ENCODE results near the gene TPD52L1. TPM values are rescaled to one million over a fixed set of nuclear protein-coding genes. Genes with fewer than 3 reads are reported as not detected.
"Not testable (repeated sequence)": the region's sequence is repeated elsewhere in the genome, so short reads cannot be mapped to it uniquely, and the experiment has no call there.

The TPD52L1 gene
- total and polyA plus RNA-seq, 2 donors: 23.6 to 160 TPM

- WGBS: 3% methylated on average over 50 of the region's 50 CpGs
- peak overlapping the region; percentile 55 for H3K4me3 ChIP-seq (ENCODE audit: low read depth, low read length)
- H3K27ac ChIP-seq (ENCODE audit: low read depth): no peak overlapping the region
- DNase-seq (ENCODE audit: extremely low spot score): no peak
- H3K4me1 ChIP-seq (ENCODE audit: insufficient read depth): no peaks in the 10 kb centered on the region
- H3K36me3 ChIP-seq (ENCODE audit: insufficient read depth): no peaks in the 10 kb centered on the region
These were observed 666 bp downstream of the TPD52L1 start for GRCh38 chr6:125154118-125154760.

DNA sequence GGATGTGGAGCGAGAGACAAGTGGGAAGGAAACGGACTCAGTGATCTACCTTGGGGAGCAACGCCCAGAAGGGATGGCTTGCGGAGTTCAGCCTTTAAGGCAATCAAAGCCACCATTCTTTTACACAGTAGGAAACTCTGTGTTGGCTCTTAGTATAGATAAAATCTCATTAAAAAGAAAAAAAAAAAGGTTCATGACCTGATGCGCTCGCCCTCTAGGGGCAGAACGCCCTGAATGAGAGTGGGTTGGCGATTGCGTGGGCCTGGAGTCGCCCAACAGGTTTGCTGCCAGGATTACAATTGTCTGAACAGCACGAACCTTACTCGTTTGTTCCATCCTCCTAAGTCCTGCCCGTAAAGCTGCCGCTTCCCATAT is 1.2 kb downstream of the TPD52L1 start:
- Histone ChIP-seq H3K36me3 (ENCODE audit: insufficient read depth) (no peaks in the 10 kb centered on the region), H3K4me3 (ENCODE audit: low read depth, low read length) (peak overlapping the region; percentile 55), H3K4me1 (ENCODE audit: insufficient read depth) (no peaks in the 10 kb centered on the region), H3K27ac (ENCODE audit: low read depth) (no peak overlapping the region)
- WGBS: 54% methylated on average over 14 of the region's 14 CpGs
- DNase-seq (ENCODE audit: extremely low spot score): no peak

- no peak overlapping the region for H3K4me3 ChIP-seq (ENCODE audit: low read depth, low read length)
- H3K4me1 ChIP-seq (ENCODE audit: insufficient read depth): no peaks in the 10 kb centered on the region
- H3K36me3 ChIP-seq (ENCODE audit: insufficient read depth): no peaks in the 10 kb centered on the region
- no peak for DNase-seq (ENCODE audit: extremely low spot score)
- 57% methylated on average over 2 of the region's 2 CpGs for WGBS
- H3K27ac ChIP-seq (ENCODE audit: low read depth): no peak overlapping the region
These were observed 1.8 kb downstream of the TPD52L1 start for GRCh38 chr6:125155344-125155743.

GRCh38 chr6:125156496-125156895 is 2.9 kb downstream of the TPD52L1 start:
- no peak for DNase-seq (ENCODE audit: extremely low spot score)
- H3K4me1 ChIP-seq (ENCODE audit: insufficient read depth): no peaks in the 10 kb centered on the region
- H3K27ac ChIP-seq (ENCODE audit: low read depth): no peak overlapping the region
- no peaks in the 10 kb centered on the region for H3K36me3 ChIP-seq (ENCODE audit: insufficient read depth)
- H3K4me3 ChIP-seq (ENCODE audit: low read depth, low read length): no peak overlapping the region
- 87% methylated on average over 4 of the region's 4 CpGs for WGBS

GRCh38 chr6:125157280-125157679 is 3.7 kb downstream of the TPD52L1 start:
- no peak overlapping the region for H3K27ac ChIP-seq (ENCODE audit: low read depth)

DNA sequence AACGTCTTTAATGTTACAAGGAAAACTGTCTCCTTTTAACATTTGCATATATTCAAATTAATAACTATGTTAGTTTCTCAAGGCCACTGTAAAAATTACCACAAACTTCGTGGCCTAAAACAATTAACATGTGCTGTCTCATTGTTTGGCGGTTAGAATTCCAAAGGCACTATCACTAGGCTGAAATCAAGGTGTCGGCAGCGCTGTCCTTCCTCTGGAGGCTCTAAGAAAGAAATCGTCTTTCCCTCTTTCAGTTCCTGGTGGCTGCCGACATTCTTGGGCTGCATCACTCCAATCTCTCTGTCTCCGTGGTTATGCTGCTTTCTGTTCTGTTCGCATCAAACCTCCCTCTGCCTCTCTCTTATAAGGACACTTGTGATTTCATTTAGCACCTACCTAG is 4.2 kb downstream of the TPD52L1 start:
- DNase-seq (ENCODE audit: extremely low spot score): no peak
- no peak overlapping the region for H3K4me3 ChIP-seq (ENCODE audit: low read depth, low read length)
- H3K36me3 ChIP-seq (ENCODE audit: insufficient read depth): no peaks in the 10 kb centered on the region
- 86% methylated on average over 9 of the region's 9 CpGs for WGBS
- H3K27ac ChIP-seq (ENCODE audit: low read depth): no peak overlapping the region
- no peaks in the 10 kb centered on the region for H3K4me1 ChIP-seq (ENCODE audit: insufficient read depth)

More at GRCh38 chr6:125157280-125157679, 3.7 kb downstream of the TPD52L1 start:
- no peaks in the 10 kb centered on the region for H3K4me1 ChIP-seq (ENCODE audit: insufficient read depth)
- no peak overlapping the region for H3K4me3 ChIP-seq (ENCODE audit: low read depth, low read length)
- no peaks in the 10 kb centered on the region for H3K36me3 ChIP-seq (ENCODE audit: insufficient read depth)
- DNase-seq (ENCODE audit: extremely low spot score): no peak
- 67% methylated on average over 3 of the region's 3 CpGs for WGBS

DNA sequence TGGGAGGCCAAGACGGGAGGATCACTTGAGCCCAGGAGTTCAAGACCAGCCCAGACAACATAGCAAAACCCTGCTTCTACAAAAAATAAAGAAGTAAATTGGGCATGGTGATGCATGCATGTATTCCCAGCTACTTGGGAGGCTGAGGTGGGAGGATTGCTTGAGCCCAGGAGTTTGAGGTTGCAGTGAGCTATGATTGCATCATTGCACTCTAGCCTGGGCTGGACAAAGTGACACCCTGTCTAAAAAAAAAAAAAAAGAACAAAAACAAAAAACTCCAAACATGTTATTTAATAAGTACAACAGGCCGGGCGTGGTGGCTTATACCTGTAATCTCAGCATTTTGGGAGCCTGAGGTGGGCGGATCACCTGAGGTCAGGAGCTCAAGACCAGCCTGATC is 9.8 kb downstream of the TPD52L1 start:
- H3K4me3 ChIP-seq (ENCODE audit: low read depth, low read length); H3K36me3 ChIP-seq (ENCODE audit: insufficient read depth); H3K4me1 ChIP-seq (ENCODE audit: insufficient read depth); H3K27ac ChIP-seq (ENCODE audit: low read depth); DNase-seq (ENCODE audit: extremely low spot score): not testable (repeated sequence)
- 98% methylated on average over 4 of the region's 4 CpGs for WGBS

- DNase-seq (ENCODE audit: extremely low spot score): no peak
- no peaks in the 10 kb centered on the region for H3K36me3 ChIP-seq (ENCODE audit: insufficient read depth)
- no peak overlapping the region for H3K27ac ChIP-seq (ENCODE audit: low read depth)
- H3K4me1 ChIP-seq (ENCODE audit: insufficient read depth): no peaks in the 10 kb centered on the region
- WGBS: 94% methylated on average over 1 of the region's 1 CpG
- no peak overlapping the region for H3K4me3 ChIP-seq (ENCODE audit: low read depth, low read length)
These were observed 10.2 kb downstream of the TPD52L1 start for GRCh38 chr6:125163811-125164210.

- WGBS: 69% methylated on average over 4 of the region's 4 CpGs
- Histone ChIP-seq H3K4me3 (ENCODE audit: low read depth, low read length) (no peak overlapping the region), H3K36me3 (ENCODE audit: insufficient read depth) (no peaks in the 10 kb centered on the region), H3K27ac (ENCODE audit: low read depth) (no peak overlapping the region), H3K4me1 (ENCODE audit: insufficient read depth) (no peaks in the 10 kb centered on the region)
- no peak for DNase-seq (ENCODE audit: extremely low spot score)
These were observed 11.1 kb downstream of the TPD52L1 start for GRCh38 chr6:125164696-125165095.

GRCh38 chr6:125165256-125165655 is 11.7 kb downstream of the TPD52L1 start:
- WGBS: 38% methylated on average over 1 of the region's 1 CpG
- no peak for DNase-seq (ENCODE audit: extremely low spot score)
- Histone ChIP-seq H3K4me1 (ENCODE audit: insufficient read depth) (no peaks in the 10 kb centered on the region), H3K4me3 (ENCODE audit: low read depth, low read length) (no peak overlapping the region), H3K27ac (ENCODE audit: low read depth) (no peak overlapping the region), H3K36me3 (ENCODE audit: insufficient read depth) (no peaks in the 10 kb centered on the region)

DNA sequence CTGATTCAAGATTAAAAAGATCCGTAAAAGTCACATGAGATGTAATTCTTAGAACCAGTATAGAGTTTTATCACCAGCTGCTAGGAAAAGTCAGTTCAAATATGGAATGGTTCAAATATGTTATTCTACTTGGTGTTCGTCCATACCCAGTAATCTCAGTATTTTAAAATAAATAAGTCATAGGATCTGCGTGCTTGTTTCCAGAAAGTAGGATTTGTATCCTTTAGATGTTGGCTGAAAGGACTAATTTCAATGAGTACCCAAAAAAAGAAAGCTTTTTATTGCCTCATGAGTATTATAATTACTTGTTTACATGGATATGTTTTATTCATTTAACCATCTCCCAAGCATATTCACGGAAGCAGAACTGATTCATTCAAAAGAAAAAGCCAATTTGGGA is 12.2 kb downstream of the TPD52L1 start:
- Histone ChIP-seq H3K4me1 (ENCODE audit: insufficient read depth) (no peaks in the 10 kb centered on the region), H3K27ac (ENCODE audit: low read depth) (no peak overlapping the region), H3K36me3 (ENCODE audit: insufficient read depth) (no peaks in the 10 kb centered on the region), H3K4me3 (ENCODE audit: low read depth, low read length) (no peak overlapping the region)
- WGBS: 33% methylated on average over 4 of the region's 4 CpGs
- DNase-seq (ENCODE audit: extremely low spot score): no peak

GRCh38 chr6:125166711-125167110 is 13.1 kb downstream of the TPD52L1 start:
- H3K4me3 ChIP-seq (ENCODE audit: low read depth, low read length): no peak overlapping the region
- H3K36me3 ChIP-seq (ENCODE audit: insufficient read depth): no peaks in the 10 kb centered on the region
- no peaks in the 10 kb centered on the region for H3K4me1 ChIP-seq (ENCODE audit: insufficient read depth)
- H3K27ac ChIP-seq (ENCODE audit: low read depth): no peak overlapping the region
- 88% methylated on average over 3 of the region's 3 CpGs for WGBS
- no peak for DNase-seq (ENCODE audit: extremely low spot score)

GRCh38 chr6:125167579-125167978 is 14.0 kb downstream of the TPD52L1 start:
- Histone ChIP-seq H3K4me3 (ENCODE audit: low read depth, low read length) (no peak overlapping the region), H3K36me3 (ENCODE audit: insufficient read depth) (no peaks in the 10 kb centered on the region), H3K27ac (ENCODE audit: low read depth) (no peak overlapping the region), H3K4me1 (ENCODE audit: insufficient read depth) (no peaks in the 10 kb centered on the region)
- 93% methylated on average over 2 of the region's 2 CpGs for WGBS
- no peak for DNase-seq (ENCODE audit: extremely low spot score)

DNA sequence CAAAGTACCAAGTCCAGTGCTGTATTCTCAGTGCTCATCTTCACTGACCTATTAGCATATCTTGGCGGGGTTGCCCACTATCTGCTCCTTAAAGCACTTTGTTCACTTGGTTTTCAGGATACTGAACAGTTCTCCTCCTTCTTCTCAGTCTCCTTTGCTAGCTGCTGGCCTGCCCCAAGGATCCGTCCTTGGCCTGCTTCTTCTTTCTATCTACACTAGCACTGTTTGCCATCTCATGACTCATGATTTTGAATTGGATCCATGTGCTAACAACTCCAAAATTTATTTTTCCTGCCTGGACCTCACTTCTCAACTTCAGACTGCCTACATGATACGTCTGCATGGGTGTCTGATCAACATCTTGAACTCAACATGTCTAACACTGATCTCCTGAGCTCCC is 15.5 kb downstream of the TPD52L1 start:
- H3K4me3 ChIP-seq (ENCODE audit: low read depth, low read length): no peak overlapping the region
- H3K36me3 ChIP-seq (ENCODE audit: insufficient read depth): no peaks in the 10 kb centered on the region
- WGBS: 50% methylated on average over 3 of the region's 3 CpGs
- no peaks in the 10 kb centered on the region for H3K4me1 ChIP-seq (ENCODE audit: insufficient read depth)
- DNase-seq (ENCODE audit: extremely low spot score): no peak
- H3K27ac ChIP-seq (ENCODE audit: low read depth): no peak overlapping the region

DNA sequence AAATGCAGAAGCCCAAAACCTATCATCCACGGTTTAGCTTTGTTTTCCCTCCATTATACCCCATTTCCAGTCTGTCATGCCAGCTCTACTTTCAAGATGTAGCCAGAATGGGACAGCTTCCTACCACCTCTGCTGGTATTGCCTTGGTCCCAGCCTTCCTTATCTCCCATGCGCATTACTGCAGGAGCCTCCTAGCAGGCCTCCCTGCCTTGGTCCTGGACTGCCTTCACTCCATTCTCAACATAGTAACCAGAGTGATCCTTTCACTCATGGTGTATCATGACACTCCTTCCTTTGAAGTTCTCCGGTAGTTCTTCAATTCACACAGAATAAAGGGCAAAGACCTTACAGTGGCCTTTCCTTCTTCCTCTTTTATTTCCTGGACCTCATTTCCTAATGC is 15.9 kb downstream of the TPD52L1 start:
- WGBS: 90% methylated on average over 3 of the region's 3 CpGs
- Histone ChIP-seq H3K36me3 (ENCODE audit: insufficient read depth) (no peaks in the 10 kb centered on the region), H3K27ac (ENCODE audit: low read depth) (no peak overlapping the region), H3K4me1 (ENCODE audit: insufficient read depth) (no peaks in the 10 kb centered on the region), H3K4me3 (ENCODE audit: low read depth, low read length) (no peak overlapping the region)
- DNase-seq (ENCODE audit: extremely low spot score): no peak

Data from urinary bladder (tissue), 4 donors.